Measurements from ENCODE around the gene ATP23.

DNA sequence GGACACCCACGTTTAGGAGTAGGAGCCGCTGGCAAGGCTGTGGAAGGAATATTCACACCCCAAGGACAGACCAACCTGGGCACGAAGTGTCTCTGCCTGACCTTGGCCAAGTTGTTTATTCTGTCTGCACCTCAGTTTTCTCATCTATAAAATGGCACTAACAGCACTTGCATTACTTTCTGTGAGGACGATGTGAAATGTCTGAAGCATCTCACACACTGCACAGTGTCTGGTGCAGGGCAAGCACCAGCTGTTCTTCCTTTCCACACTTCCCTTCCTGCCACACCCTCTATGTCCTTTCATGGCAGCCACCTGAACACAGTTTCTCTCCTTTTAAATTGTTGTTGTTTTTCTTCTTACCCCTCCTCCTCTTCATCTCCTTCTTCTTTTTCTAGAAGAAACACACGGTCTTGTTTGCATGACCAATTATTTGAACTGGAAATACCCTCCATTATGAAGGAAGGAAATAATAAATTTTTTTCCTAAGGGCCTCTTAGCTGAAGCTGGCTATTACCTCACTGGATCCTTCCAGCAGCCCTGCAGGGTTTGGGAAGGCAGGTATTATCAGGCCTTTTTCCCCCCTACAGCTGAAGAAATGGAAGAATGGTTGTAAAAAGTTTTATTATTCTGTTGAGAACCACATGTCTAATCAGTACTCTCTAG lies 42.9 kb upstream of the ATP23 start:
- TF ChIP-seq POLR2A (IDR thresholded peaks at IDR 0.05; ENCODE audit: low read length), result no peak
- no peak for TF ChIP-seq GATA1 (IDR thresholded peaks at IDR 0.05; ENCODE audit: low read depth, low read length)
